H9 (cell line): Measurements from ENCODE around the gene ARHGEF10L. TPM values are rescaled to one million over a fixed set of nuclear protein-coding genes. Genes with fewer than 3 reads are reported as not detected.

Experiments
- DNase-seq: peaks from one replicate; pipeline ENCODE4 v3.0.0-alpha.2; 2017
- H2AFZ ChIP-seq: one replicate; pipeline ENCODE4 v1.6.1; 2013; ENCODE audit warnings: mild to moderate bottlenecking, low read length, control low read depth, moderate library complexity
- H2AK5ac ChIP-seq: 2 replicates; pipeline ENCODE4 v1.6.1; 2013; ENCODE audit warnings: low read length, control low read depth, mixed read lengths; ENCODE audit not compliant: insufficient read length
- H2BK120ac ChIP-seq: one replicate; pipeline ENCODE4 v1.6.1; 2013; ENCODE audit warnings: low read depth, mild to moderate bottlenecking, low read length, control low read depth, inconsistent platforms; ENCODE audit not compliant: poor library complexity, severe bottlenecking
- H2BK12ac ChIP-seq: 2 replicates; pipeline ENCODE4 v1.6.1; 2013; ENCODE audit warnings: low read length, control low read depth, mixed read lengths, low read depth; ENCODE audit not compliant: insufficient read length
- H2BK15ac ChIP-seq: 2 replicates; pipeline ENCODE4 v1.6.1; 2013; ENCODE audit warnings: low read depth, low read length, control low read depth
- H2BK20ac ChIP-seq: one replicate; pipeline ENCODE4 v1.6.1; 2013; ENCODE audit warnings: low read depth, mild to moderate bottlenecking, low read length, control low read depth, inconsistent platforms; ENCODE audit not compliant: poor library complexity, severe bottlenecking
- H2BK5ac ChIP-seq: 2 replicates; pipeline ENCODE4 v1.6.1; 2013; ENCODE audit warnings: low read length, control low read depth, mixed read lengths; ENCODE audit not compliant: insufficient read length
- H3K14ac ChIP-seq: 2 replicates; pipeline ENCODE4 v1.6.1; 2013; ENCODE audit warnings: low read length, control low read depth; ENCODE audit not compliant: insufficient read depth
- H3K18ac ChIP-seq: 2 replicates; pipeline ENCODE4 v1.6.1; 2013; ENCODE audit warnings: low read depth, mild to moderate bottlenecking, mixed read lengths, low read length, control low read depth; ENCODE audit not compliant: insufficient read length
- H3K23ac ChIP-seq: 2 replicates; pipeline ENCODE4 v1.6.1; 2013; ENCODE audit warnings: low read length, control low read depth, mixed read lengths, low read depth; ENCODE audit not compliant: insufficient read length
- H3K23me2 ChIP-seq: 2 replicates; pipeline ENCODE4 v1.6.1; 2013; ENCODE audit warnings: low read depth, mild to moderate bottlenecking, mixed read lengths, low read length, control low read depth; ENCODE audit not compliant: insufficient read length, poor library complexity, severe bottlenecking
- H3K27ac ChIP-seq: 2 replicates; pipeline ENCODE4 v1.5.1; 2013; ENCODE audit warnings: low read length, control low read depth, mixed read lengths, low read depth; ENCODE audit not compliant: insufficient read length
- H3K27me3 ChIP-seq: 2 replicates; pipeline ENCODE4 v1.6.1; 2013; ENCODE audit warnings: low read length, control low read depth, inconsistent platforms; ENCODE audit not compliant: insufficient read depth
- H3K4ac ChIP-seq: 2 replicates; pipeline ENCODE4 v1.6.1; 2013; ENCODE audit warnings: low read depth, mild to moderate bottlenecking, control low read depth, inconsistent platforms, low read length, moderate library complexity
- H3K4me1 ChIP-seq: 2 replicates; pipeline ENCODE4 v1.6.1; 2013; ENCODE audit warnings: low read length, control low read depth, inconsistent platforms; ENCODE audit not compliant: insufficient read depth
- H3K4me2 ChIP-seq: 2 replicates; pipeline ENCODE4 v1.6.1; 2013; ENCODE audit warnings: low read length, control low read depth, mixed read lengths; ENCODE audit not compliant: insufficient read length, insufficient read depth
- H3K56ac ChIP-seq: 2 replicates; pipeline ENCODE4 v1.6.1; 2013; ENCODE audit warnings: low read depth, mild to moderate bottlenecking, mixed read lengths, low read length, control low read depth; ENCODE audit not compliant: insufficient read length
- H3K79me1 ChIP-seq: 2 replicates; pipeline ENCODE4 v1.6.1; 2013; ENCODE audit warnings: low read depth, mild to moderate bottlenecking, moderate library complexity, low read length, control low read depth, inconsistent platforms; ENCODE audit not compliant: insufficient read depth, poor library complexity, severe bottlenecking
- H3K79me2 ChIP-seq: 2 replicates; pipeline ENCODE4 v1.6.1; 2013; ENCODE audit warnings: low read length, control low read depth, inconsistent platforms; ENCODE audit not compliant: insufficient read depth
- H3K9ac ChIP-seq: 2 replicates; pipeline ENCODE4 v1.6.1; 2013; ENCODE audit warnings: low read length, control low read depth, mixed read lengths; ENCODE audit not compliant: insufficient read length; ENCODE audit errors: extremely low read depth
- H3K9me3 ChIP-seq: one replicate; pipeline ENCODE4 v1.6.1; 2013; ENCODE audit warnings: low read depth, low read length, inconsistent platforms; ENCODE audit not compliant: control insufficient read depth
- H3T11ph ChIP-seq: one replicate; pipeline ENCODE4 v1.6.1; 2013; ENCODE audit warnings: mild to moderate bottlenecking, low read length, control low read depth, inconsistent platforms
- H4K20me1 ChIP-seq: one replicate; pipeline ENCODE4 v1.6.1; 2013; ENCODE audit not compliant: control insufficient read depth, insufficient read length, insufficient read depth
- H4K5ac ChIP-seq: 2 replicates; pipeline ENCODE4 v1.6.1; 2013; ENCODE audit warnings: low read depth, mild to moderate bottlenecking, mixed read lengths, low read length, control low read depth; ENCODE audit not compliant: insufficient read length
- H4K8ac ChIP-seq: replicated peaks from 2 replicates; pipeline ENCODE4 v1.6.1; 2013; ENCODE audit warnings: low read length, control low read depth, mixed read lengths, low read depth; ENCODE audit not compliant: insufficient read length
- H4K91ac ChIP-seq: 2 replicates; pipeline ENCODE4 v1.6.1; 2013; ENCODE audit warnings: low read depth, mild to moderate bottlenecking, moderate library complexity, mixed read lengths, low read length, control low read depth; ENCODE audit not compliant: insufficient read length
- H3K27ac Mint-ChIP-seq, 3 experiments: 2 replicates in 2 of 3; 3 replicates in 1 of 3; pipeline ENCODE4 v1.8.0; 2020 to 2021; ENCODE audit warnings: mixed read lengths in 3 of 3, mild to moderate bottlenecking in 1 of 3, moderate library complexity in 1 of 3
- H3K27me3 Mint-ChIP-seq: 2 replicates; pipeline ENCODE4 v1.8.0; 2021; ENCODE audit warnings: low read depth, mild to moderate bottlenecking, moderate library complexity, mixed read lengths
- H3K36me3 Mint-ChIP-seq, 3 experiments: 2 replicates in 2 of 3; 3 replicates in 1 of 3; pipeline ENCODE4 v1.8.0; 2020 to 2021; ENCODE audit warnings: low read depth in 3 of 3, mixed read lengths in 3 of 3; ENCODE audit not compliant: insufficient read depth in 1 of 3
- H3K4me1 Mint-ChIP-seq, 2 experiments: 2 replicates each; pipeline ENCODE4 v1.8.0; 2020; ENCODE audit warnings: mixed read lengths in 2 of 2
- H3K4me3 Mint-ChIP-seq, 2 experiments: 2 replicates in 1 of 2; 3 replicates in 1 of 2; pipeline ENCODE4 v1.8.0; 2020 to 2021; ENCODE audit warnings: mild to moderate bottlenecking in 2 of 2, mixed read lengths in 2 of 2, moderate library complexity in 1 of 2
- H3K9me3 Mint-ChIP-seq, 2 experiments: 2 replicates in 1 of 2; 3 replicates in 1 of 2; pipeline ENCODE4 v1.8.0; 2020; ENCODE audit warnings: mild to moderate bottlenecking in 2 of 2, mixed read lengths in 2 of 2, moderate library complexity in 1 of 2
- WGBS: extraction: QIAGEN DNeasy Blood & Tissue Kit; methylation state at CpG from one replicate; pipeline ENCODE4 v1.1.7; 2013; ENCODE audit warnings: missing lambda C conversion rate, low lambda C conversion rate, mixed read lengths; ENCODE audit not compliant: insufficient read length; ENCODE audit errors: extremely low coverage; 5-methylcytosine and 5-hydroxymethylcytosine counted together
- total RNA-seq: library from RNA; stranded (reverse); gene quantifications from 2 replicates; pipeline ENCODE4 v1.2.1, GENCODE V29; 2021
- TF ChIP-seq, protein P1 (sequence below): fragments of 200-600 bp; sonication (generic); conservative IDR thresholded peaks from 3 replicates; pipeline ENCODE4 v1.8.0; 2021; ENCODE audit warnings: antibody characterized with exemption, mild to moderate bottlenecking

The ARHGEF10L gene
- total RNA-seq, 1 experiment from 2014 or later = 20.2 TPM

- H3K18ac ChIP-seq = no peak overlapping the region
- H3K14ac ChIP-seq = no peak overlapping the region
- H4K91ac ChIP-seq = no peak overlapping the region
- Mint-ChIP-seq H3K4me3 (no peak overlapping the region), H3K27me3 (no peaks in the 10 kb centered on the region), H3K4me1 (peaks cover 0 to 11% of the 10 kb centered on the region in 2 experiments; a peak in 2 of 4 replicates), H3K36me3 (peaks cover 5 to 24% (median 8%) of the 10 kb centered on the region in 3 experiments; a peak in 6 of 7 replicates), H3K9me3 (no peaks in the 10 kb centered on the region), H3K27ac (no peak overlapping the region)
- H3K4ac ChIP-seq = no peak overlapping the region
- TF ChIP-seq, protein P1, sequence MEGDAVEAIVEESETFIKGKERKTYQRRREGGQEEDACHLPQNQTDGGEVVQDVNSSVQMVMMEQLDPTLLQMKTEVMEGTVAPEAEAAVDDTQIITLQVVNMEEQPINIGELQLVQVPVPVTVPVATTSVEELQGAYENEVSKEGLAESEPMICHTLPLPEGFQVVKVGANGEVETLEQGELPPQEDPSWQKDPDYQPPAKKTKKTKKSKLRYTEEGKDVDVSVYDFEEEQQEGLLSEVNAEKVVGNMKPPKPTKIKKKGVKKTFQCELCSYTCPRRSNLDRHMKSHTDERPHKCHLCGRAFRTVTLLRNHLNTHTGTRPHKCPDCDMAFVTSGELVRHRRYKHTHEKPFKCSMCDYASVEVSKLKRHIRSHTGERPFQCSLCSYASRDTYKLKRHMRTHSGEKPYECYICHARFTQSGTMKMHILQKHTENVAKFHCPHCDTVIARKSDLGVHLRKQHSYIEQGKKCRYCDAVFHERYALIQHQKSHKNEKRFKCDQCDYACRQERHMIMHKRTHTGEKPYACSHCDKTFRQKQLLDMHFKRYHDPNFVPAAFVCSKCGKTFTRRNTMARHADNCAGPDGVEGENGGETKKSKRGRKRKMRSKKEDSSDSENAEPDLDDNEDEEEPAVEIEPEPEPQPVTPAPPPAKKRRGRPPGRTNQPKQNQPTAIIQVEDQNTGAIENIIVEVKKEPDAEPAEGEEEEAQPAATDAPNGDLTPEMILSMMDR = no peak
- H3K23ac ChIP-seq = no peak overlapping the region
- H4K20me1 ChIP-seq = no peaks in the 10 kb centered on the region
- H4K8ac ChIP-seq = no peak overlapping the region
- no peak overlapping the region for H2AFZ ChIP-seq
- H3K79me1 ChIP-seq = no peaks in the 10 kb centered on the region
- no peak overlapping the region for H3K4me2 ChIP-seq
- H2BK20ac ChIP-seq = no peak overlapping the region
- no peaks in the 10 kb centered on the region for H3K79me2 ChIP-seq
- H3T11ph ChIP-seq = no peak overlapping the region
- no peaks in the 10 kb centered on the region for H3K27me3 ChIP-seq
- no peak overlapping the region for H2AK5ac ChIP-seq
- H4K5ac ChIP-seq = no peak overlapping the region
- no peak overlapping the region for H2BK5ac ChIP-seq
- H2BK120ac ChIP-seq = no peak overlapping the region
- no peak overlapping the region for H2BK15ac ChIP-seq
- DNase-seq = no peak
- H2BK12ac ChIP-seq = no peak overlapping the region
- no peak overlapping the region for H3K56ac ChIP-seq
- H3K27ac ChIP-seq = no peak overlapping the region
- H3K23me2 ChIP-seq = no peaks in the 10 kb centered on the region
- no peaks in the 10 kb centered on the region for H3K4me1 ChIP-seq
- WGBS = no CpG with 5 or more reads among the region's 20 CpGs
- H3K9me3 ChIP-seq = no peaks in the 10 kb centered on the region
- H3K9ac ChIP-seq = no peak overlapping the region
Measured at GRCh38 chr1:17648457-17649145, 109.1 kb downstream of the ARHGEF10L start.
